CD1c-positive myeloid dendritic cell (primary cell): Measurements from ENCODE around the gene NTM.

Experiments used
- DNase-seq: peaks from one replicate; pipeline ENCODE4 v3.0.0-alpha.2; 2016; ENCODE audit errors: extremely low spot score

NTM gene

GRCh38 chr11:132140056-132140455, 769.6 kb downstream of the NTM start:
- no peak for DNase-seq

GRCh38 chr11:132142121-132142520, 771.7 kb downstream of the NTM start:
- no peak for DNase-seq

GRCh38 chr11:132142554-132142953, 772.1 kb downstream of the NTM start:
- DNase-seq: no peak

- no peak for DNase-seq
Observed at GRCh38 chr11:132147464-132147863, 777.0 kb downstream of the NTM start.

GRCh38 chr11:132154781-132155180, 784.4 kb downstream of the NTM start:
- no peak for DNase-seq

- peak; percentile 15 for DNase-seq
Observed at GRCh38 chr11:132158091-132158490, 787.7 kb downstream of the NTM start.

- no peak for DNase-seq
Observed at GRCh38 chr11:132158696-132159095, 788.3 kb downstream of the NTM start.

GRCh38 chr11:132161403-132162078, 791.1 kb downstream of the NTM start:
- no peak for DNase-seq

GRCh38 chr11:132168344-132168981, 798.0 kb downstream of the NTM start:
- DNase-seq: no peak

- no peak for DNase-seq
Observed at GRCh38 chr11:132171031-132171430, 800.6 kb downstream of the NTM start.

- no peak for DNase-seq
Observed at GRCh38 chr11:132174362-132175255, 804.2 kb downstream of the NTM start.

- no peak for DNase-seq
Observed at GRCh38 chr11:132177106-132177505, 806.7 kb downstream of the NTM start.

GRCh38 chr11:132184079-132184478, 813.7 kb downstream of the NTM start:
- DNase-seq: no peak

GRCh38 chr11:132185726-132186592, 815.5 kb downstream of the NTM start:
- DNase-seq: no peak

GRCh38 chr11:132186699-132187098, 816.3 kb downstream of the NTM start:
- DNase-seq: no peak

GRCh38 chr11:132187386-132187785, 817.0 kb downstream of the NTM start:
- DNase-seq: no peak

- no peak for DNase-seq
Observed at GRCh38 chr11:132187814-132188213, 817.4 kb downstream of the NTM start.

GRCh38 chr11:132196928-132197327, 826.5 kb downstream of the NTM start:
- no peak for DNase-seq

- no peak for DNase-seq
Observed at GRCh38 chr11:132200353-132200936, 830.0 kb downstream of the NTM start.

- no peak for DNase-seq
Observed at GRCh38 chr11:132202621-132203020, 832.2 kb downstream of the NTM start.

- DNase-seq: no peak
Observed at GRCh38 chr11:132205006-132205405, 834.6 kb downstream of the NTM start.
